GM21737 (cell line): Measurements from ENCODE around the gene RAB40C.

Experiments used
- ATAC-seq: cut with Tn5 transposase; IDR thresholded peaks from one replicate; pipeline ENCODE4 v1.9.1; 2021; ENCODE audit warnings: mild to moderate bottlenecking, moderate library complexity; ENCODE audit not compliant: unreplicated experiment

The RAB40C gene

DNA sequence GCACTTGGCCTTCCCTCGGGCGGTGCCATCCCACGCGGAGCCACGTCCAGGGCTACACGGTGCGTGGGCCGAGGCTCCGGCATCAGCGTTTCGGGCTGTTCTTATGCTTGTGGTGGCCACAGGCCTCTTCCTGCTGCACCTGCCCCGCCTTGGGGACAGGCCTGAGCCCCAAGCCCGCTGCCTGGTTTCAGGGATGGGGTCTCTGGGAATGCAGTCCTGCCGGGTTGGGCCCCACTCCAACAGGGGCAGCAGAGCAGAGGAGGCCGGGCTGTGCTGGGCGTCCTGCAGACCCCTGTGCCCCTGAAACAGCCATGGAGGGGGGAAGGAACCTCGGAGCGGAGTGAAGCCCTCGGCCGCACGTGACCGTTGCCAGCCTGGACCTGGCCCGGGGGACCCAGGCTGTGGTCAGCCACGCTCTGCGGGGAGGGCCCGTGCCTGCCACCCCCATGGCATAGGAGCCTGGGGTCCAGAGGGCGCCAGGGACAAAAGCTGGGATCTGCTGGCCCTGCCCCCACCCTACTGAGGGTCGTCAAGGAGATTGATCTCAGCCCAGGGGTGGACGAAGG lies 40.5 kb downstream of the RAB40C start:
- ATAC-seq: no peak

DNA sequence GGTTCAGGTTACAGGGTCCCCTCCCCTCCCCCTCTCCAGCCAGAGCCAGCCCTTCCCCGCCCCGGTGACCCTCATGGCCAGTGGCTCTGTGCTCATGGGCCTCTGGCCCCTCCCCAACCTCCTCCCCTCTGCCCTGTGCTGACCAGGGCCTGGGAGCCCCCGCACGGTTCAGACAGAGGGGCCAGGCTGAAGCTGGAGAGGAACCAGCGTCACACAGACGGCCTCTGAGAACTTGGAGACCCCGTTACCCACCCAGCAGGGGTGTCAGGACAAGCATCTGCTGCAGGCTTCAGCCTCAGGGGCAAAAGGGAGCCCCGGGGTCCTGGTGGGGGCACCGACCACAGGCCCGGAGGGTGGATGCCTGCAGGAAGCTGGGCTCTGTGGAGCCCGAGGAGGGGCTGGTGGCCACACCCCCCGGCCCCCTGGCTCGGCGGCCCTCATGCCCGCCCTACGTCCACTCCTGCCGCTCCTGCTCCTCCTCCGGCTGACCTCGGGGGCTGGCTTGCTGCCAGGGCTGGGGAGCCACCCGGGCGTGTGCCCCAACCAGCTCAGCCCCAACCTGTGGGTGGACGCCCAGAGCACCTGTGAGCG lies 41.0 kb downstream of the RAB40C start, which contains the start of gene WFIKKN1:
WFIKKN1 (plus strand) TSS at position 171 of the 591 bp plus-strand sequence; CDS start at position 440, 269 bp downstream.
- no peak for ATAC-seq

DNA sequence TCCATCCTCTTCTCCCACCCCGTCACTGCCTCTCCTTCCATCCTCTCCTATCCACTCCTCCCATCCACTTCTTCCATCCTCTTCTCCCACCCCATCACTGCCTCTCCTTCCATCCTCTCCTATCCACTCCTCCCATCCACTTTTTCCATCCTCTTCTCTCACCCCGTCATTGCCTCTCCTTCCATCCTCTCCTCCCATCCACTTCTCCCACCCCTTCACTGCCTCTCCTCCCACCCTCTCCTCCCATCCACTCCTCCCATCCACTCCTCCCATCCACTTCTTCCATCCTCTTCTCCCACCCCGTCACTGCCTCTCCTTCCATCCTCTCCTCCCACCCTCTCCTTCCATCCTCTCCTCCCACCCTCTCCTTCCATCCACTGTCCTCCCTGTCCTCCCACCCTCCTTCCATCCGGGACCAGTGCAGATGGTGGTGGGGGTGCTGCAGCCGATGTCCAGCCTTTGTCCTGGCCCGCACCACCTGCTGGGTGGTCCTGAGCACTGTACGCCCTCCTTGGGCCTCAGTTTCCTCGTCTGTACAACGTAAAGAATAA lies 42.0 kb downstream of the RAB40C start:
- no peak for ATAC-seq

DNA sequence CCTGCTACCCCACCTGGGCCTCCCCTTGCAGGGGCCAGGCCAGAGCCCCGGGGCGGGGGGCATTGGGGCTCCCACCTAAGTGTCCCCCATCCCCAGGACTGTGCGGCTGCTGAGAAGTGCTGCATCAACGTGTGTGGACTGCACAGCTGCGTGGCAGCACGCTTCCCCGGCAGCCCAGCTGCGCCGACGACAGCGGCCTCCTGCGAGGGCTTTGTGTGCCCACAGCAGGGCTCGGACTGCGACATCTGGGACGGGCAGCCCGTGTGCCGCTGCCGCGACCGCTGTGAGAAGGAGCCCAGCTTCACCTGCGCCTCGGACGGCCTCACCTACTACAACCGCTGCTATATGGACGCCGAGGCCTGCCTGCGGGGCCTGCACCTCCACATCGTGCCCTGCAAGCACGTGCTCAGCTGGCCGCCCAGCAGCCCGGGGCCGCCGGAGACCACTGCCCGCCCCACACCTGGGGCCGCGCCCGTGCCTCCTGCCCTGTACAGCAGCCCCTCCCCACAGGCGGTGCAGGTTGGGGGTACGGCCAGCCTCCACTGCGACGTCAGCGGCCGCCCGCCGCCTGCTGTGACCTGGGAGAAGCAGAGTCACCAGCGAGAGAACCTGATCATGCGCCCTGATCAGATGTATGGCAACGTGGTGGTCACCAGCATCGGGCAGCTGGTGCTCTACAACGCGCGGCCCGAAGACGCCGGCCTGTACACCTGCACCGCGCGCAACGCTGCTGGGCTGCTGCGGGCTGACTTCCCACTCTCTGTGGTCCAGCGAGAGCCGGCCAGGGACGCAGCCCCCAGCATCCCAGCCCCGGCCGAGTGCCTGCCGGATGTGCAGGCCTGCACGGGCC lies 42.8 kb downstream of the RAB40C start:
- no peak for ATAC-seq

DNA sequence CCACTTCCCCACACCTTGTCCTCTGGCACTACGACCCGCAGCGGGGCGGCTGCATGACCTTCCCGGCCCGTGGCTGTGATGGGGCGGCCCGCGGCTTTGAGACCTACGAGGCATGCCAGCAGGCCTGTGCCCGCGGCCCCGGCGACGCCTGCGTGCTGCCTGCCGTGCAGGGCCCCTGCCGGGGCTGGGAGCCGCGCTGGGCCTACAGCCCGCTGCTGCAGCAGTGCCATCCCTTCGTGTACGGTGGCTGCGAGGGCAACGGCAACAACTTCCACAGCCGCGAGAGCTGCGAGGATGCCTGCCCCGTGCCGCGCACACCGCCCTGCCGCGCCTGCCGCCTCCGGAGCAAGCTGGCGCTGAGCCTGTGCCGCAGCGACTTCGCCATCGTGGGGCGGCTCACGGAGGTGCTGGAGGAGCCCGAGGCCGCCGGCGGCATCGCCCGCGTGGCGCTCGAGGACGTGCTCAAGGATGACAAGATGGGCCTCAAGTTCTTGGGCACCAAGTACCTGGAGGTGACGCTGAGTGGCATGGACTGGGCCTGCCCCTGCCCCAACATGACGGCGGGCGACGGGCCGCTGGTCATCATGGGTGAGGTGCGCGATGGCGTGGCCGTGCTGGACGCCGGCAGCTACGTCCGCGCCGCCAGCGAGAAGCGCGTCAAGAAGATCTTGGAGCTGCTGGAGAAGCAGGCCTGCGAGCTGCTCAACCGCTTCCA lies 43.6 kb downstream of the RAB40C start:
- no peak for ATAC-seq

DNA sequence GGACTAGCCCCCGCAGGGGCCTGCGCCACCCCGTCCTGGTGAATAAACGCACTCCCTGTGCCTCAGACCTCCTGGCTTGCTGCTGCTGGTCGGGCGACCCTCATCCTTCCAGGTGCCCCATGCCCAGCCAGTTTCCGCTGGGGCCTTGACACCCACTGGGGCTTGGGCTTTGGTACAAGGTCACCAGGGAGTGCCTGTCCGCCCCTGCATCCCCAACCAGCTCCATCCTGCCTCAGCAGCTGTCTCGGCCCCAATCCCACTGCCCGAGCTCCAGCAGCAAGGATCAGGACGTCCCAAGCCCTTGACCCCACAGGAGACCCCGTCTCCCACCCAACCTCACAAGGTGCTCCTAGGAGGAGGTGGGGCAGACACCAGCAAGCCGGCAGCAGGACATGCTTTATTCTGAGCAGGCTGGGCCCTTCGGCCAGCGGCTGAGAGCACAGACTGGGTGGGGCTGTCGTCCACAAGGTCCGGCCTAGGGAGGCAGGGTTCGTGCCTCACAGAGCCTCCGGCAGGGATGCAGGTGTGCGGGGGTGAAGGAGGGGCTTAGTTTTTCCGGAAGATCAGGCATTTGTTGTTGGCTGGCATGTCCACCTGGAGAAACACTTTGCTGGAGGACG lies 44.3 kb downstream of the RAB40C start:
- ATAC-seq: no peak

DNA sequence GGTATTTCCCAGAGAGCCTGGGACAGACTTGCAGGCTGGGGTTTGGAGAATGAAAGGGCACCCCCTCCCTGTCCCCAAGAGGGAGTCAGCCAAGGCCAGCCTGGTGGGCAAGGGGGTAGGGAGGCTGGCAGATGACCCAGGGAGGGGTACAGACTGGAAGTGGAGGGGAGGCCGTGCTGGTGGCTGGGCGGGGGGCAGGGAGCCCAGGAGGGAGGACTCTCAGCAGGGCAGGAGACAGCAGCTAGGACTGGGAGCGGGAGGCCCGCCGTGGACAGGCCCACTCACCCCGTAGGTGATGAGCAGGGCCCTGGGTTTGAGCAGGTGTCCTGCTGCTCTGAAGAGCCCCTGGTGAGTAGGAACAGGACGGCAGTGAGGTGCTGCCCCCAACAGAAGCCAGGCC lies 45.1 kb downstream of the RAB40C start:
- ATAC-seq: no peak

DNA sequence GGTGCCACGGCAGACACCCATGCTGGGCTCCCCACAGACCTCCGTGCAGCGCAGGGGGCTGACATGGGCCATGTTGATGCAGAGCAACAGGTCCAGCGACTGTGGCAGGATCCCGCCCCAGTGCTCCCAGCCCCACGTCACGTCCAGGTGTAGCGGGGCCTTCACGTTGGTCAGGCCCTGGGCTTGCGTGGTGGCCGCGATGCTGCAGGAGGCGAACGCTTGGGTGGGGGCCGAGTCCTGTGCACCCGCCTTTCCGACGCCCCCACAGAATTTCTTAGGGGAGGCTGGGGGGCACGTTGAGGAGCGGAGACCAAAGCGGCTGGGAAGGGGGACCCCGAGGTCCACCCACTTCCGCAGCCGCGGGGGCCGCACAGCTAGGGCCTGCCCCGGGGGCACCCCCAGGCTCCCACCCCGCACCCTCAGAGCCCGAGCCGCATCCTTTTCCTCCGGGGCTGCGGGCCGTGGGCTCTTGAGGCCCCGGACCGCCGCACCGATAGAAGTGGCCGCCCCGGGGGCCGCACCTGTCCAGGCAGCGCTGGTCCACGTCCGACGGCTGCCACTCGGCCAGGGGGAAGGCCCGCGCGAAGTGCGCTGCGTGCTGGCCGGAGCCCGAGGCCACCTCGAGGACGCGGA lies 45.8 kb downstream of the RAB40C start:
- ATAC-seq: peak; percentile 1

DNA sequence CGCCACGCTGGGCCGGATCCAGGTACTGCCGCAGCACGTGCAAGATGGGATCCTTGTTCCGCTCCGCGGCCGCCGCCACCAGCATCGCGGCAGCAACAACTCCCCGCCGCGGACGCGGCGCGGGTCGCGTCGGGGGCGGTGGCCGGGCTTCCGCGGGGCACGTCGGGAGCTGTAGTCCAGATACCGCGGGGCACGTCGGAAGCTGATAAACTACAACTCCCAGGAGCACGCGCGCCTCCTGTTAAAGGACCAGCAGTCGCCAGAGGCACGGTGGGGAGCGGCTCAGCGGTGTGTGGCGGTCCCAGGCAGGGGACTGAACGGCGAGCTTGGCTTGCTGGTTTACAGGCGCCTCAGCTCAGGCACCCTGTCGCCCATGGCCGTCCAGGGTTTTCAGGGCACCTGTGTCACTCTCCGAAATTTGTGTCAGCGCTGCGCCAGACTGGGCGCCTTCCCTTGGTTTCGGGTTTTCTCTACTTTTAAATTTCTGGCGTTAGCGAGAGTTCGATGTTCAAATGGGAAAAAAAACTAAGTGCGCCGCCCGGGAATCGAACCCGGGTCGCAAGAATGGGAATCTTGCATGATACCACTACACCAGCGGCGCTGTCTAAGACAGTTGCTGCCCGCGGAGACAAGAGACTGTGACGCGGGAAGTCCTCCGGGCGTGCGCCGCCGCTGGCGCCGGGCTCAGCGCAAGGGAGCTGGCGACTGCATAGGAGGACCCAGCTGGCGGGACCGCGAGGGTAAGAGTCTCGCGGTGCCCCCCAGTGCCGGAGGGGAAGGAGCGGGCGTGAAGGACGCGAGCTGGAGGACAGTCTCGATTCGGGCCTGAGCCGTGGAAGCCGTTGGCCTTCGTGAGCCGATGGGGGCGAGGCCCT lies 46.6 kb downstream of the RAB40C start, which contains the start of gene METTL26:
METTL26 (minus strand) TSS at position 100 of the 875 bp plus-strand sequence; CDS start at position 85, 15 bp downstream.
- ATAC-seq: peak; percentile 63

DNA sequence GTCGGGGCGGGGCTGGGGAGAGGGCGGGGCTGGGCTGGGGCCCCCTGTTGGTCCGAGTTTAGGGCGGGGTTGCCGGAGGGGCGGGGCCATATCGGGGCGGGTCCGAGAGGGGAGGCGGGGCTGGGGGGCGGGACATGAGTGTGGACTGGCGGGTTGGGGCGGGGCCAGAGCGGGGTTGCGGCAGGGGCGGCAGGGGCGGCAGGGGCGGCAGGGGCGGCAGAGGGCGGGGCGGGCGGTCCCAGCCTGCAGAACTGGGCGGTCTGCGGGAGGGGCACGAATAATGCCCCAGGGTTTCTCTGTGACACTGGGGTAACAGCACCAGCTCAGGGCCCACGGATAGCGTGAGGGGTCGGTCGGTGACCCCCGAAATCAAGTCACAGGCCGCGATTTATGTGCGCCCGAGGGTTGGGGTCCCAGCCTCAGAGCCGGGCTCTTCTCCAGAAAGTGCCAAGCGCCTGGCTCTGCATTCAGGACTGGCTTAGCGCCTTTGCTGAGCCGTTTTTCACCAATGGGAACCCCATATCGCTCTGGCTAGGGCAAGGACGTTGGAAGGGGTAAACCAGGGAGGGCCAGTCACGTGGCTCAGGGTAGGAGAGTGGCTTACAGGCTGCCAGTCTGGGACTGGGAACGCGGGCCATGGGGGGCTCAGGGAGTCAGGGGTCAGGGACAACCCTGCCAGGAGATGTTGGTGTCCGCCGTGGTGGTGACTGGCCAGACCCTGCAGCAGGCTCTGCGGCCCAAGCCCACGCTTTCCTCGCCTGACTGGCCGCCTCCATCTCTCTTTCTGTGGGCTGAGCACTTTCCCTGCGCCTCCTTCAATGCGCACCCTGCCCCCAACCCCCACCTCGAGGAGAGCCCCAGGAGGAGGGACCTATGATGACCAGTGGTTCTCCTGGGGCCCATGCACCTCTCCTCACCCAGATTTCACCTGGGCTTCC lies 47.5 kb downstream of the RAB40C start:
- no peak for ATAC-seq

DNA sequence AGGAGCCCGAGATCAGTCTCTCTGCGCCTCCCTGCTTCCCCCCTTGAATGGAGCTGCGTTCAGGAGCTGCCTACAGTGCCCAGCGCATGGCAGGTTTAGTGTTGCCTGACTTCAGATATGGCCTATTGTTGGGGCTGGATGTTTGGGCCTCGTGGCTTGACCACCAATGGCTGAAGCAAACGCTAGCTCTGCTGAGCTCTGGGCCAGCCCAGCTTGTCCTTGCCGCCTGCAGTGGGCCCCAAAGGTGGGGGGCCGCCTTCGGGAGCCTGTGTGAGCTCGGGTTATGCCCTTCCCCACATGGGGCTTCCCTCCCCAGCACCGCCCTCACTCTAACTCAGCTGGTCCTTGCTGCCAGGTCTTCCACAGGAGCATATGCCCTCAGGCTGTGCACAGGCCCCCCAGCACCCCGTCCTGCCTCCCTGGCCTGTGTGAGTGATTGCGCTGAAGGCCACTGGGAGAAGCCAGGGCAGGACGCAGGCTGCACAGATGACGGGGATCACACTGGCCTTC lies 48.2 kb downstream of the RAB40C start:
- no peak for ATAC-seq

DNA sequence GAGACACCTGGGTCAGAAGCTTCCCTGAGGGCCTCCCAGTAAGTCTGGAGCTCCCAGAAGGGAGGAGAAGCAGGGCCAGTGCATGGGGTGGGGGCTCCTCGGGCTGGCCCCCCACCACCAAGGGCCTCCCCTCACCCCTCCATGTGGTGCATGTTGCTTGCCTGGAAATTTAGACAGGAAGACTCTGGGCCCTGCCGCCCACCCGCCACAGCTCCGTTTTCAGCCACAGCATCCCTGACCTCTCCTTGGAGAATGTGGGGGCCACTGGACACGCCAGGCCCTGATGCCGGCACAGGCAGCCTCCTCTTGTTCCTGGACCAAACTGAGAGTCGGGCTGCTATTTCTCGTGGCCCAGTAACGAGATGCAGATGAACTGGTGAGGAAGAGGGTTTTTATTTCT lies 49.0 kb downstream of the RAB40C start:
- no peak for ATAC-seq

DNA sequence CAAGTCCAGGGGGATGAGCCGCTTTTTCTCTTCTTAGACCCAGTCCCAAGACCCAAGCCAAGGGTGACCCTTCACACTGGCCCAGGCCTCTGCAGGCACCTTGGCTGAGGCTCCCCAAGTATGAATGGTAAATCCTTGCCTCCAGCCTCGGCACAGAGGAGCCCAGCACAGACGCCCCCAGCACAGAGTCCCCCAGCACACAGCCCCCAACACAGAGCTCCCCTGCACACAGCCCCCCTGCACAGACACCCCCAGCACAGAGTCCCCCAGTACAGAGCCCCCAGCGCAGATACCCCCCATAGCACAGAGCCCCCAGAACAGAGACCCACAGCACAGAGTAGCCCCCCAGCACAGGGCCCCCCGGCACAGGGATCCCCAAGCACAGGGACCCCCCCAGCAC lies 50.7 kb downstream of the RAB40C start:
- ATAC-seq: no peak

DNA sequence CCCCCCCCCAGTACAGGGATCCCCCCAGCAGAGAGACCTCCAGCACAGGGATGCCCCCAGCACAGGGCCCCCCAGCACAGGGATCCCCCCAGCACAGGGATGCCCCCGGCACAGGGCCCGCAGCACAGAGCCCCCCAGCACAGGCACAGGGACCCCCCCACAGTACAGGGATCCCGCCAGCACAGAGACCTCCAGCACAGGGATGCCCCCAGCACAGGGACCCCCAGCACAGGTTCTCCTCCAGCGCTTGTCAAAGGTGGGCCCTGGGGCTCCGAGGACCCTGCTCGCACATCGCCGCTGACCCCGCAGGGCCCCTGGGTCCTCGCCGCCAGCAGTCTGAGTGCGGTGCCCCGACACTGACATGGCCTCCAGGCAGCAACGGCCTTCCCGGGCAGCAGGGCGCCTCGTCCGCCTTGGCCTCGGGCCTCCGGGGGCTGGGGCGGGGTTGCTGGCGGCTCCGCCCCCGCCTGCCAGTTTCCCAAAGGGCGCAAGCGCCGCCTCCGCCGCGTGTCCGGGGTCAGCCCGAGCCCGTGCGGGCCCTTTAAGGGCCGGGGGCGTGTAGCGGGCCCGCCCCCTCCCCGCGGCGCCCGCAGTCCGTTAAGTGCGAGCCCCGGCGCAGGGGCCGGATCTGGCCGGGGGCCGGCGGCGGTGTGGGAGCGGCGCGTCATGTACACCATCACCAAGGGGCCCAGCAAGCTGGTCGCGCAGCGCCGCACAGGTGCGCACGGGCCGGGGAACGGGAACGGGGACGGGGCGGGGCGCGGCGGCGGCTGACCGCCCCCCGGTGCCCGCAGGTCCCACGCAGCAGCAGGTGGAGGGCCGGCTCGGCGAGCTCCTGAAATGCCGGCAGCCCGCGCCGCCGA lies 51.7 kb downstream of the RAB40C start, which contains the start of gene MCRIP2:
MCRIP2 (plus strand) TSS at position 503 of the 863 bp plus-strand sequence; CDS start at position 667, 164 bp downstream.
- ATAC-seq: peak; percentile 49

DNA sequence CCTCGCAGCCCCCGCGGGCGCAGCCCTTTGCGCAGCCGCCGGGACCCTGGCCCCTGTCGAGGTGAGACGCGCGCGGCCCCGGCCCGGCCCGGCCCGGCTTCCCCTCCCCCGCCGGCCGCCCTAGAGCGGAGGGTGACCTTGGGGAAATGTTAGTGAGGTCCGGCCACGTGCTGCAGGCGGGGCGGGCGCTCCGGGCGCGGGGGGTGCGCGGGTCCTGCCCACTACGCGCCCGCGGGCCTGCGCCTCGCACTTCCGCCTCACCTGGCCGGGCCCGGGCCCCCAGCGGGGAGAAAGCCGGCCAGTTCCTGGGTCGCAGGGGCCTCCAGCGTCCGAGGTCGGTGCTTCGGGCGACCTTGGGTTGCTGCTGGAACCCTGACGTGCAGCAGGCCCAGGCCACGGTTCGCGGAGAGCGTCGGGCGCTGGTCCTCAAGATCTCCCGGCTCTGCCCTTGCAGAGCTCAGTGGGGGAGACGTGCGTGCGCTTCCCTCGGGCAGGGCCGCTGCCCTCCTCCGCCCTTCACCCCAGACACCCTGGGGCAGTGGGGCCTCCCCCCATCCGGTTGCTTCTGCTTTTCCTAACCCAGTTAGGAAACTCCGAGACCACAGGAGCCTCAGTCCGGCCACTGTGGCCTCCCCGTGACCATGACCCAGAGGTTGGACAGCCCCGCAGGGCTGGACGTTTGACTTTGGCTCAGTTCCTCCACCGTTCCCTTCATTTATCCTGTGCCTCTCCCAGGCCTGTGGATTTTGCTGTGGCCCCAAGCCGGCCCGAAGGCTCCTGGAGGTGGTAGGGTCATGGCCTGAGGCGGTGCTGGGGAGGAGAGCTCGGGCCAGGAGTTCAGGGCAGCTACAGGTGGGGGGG lies 52.6 kb downstream of the RAB40C start:
- ATAC-seq: peak; percentile 37

DNA sequence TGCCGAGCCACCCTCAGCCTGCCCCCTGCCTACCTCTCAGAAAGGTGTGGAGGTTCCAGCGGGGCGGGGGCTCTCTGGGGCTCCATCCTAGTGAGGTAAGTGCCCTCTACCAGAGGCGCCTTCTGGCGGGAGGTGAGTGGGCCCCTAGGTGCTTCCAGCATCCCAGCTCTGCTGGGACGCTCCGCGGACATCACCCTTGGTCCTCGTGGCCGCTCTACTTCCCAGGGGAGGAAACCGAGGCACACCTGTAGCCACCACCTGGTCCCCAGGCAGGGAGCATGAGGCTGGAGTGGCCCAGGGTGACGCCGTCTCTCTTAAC lies 53.1 kb downstream of the RAB40C start:
- ATAC-seq: no peak
